ENCODE results near the gene ZNF521. TPM values are rescaled to one million over a fixed set of nuclear protein-coding genes. Genes with fewer than 3 reads are reported as not detected.
"Not testable (repeated sequence)": the region's sequence is repeated elsewhere in the genome, so short reads cannot be mapped to it uniquely, and the experiment has no call there.

Gene ZNF521
- total and polyA plus RNA-seq, 2 donors (not counting 3 experiments of a cell fraction or from before 2014, with no cell fraction given), result 111 to 168 TPM

DNA sequence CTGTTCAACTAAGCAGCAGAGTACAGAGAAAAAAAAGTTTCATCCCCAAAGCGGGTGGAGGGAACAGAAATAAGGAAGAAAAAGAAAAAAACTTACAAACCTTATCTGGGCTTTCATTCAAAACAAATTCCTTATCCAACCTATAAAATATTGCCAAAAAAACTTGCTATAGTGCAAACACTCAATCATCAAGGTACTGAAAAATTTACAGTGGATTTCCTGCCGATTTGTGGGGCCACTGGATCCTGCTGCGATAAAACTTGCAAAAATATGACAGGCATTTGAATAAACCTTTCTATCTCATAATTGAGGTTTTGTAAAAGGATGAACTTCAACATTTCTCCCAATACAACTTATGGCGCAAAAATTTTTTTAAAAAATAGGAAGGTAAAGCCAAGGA is 77.0 kb downstream of the ZNF521 start:
- no peaks in the 10 kb centered on the region for H3K27me3 ChIP-seq (ENCODE audit: control insufficient read depth in 2 of 2, insufficient read depth in 2 of 2, low read length in 2 of 2)
- no peaks in the 10 kb centered on the region for H3K9me3 ChIP-seq (replicated peaks; ENCODE audit: control insufficient read depth, insufficient read depth, low read length)
- H2AFZ ChIP-seq (ENCODE audit: low read depth, low read length), result no peak overlapping the region
- TF ChIP-seq MYC (IDR thresholded peaks at IDR 0.05; ENCODE audit: low read depth, low read length) (no peak), EZH2 (IDR thresholded peaks at IDR 0.05; ENCODE audit: borderline replicate concordance, low read depth, low read length, severe bottlenecking) (no peak), GATA2 (IDR thresholded peaks at IDR 0.05; ENCODE audit: insufficient read depth, insufficient read length, low read depth, low read length) (no peak), POLR2AphosphoS5 (IDR thresholded peaks at IDR 0.05; ENCODE audit: insufficient read depth, low read depth, low read length) (no peak), CTCF (IDR thresholded peaks at IDR 0.05; ENCODE audit: extremely low read depth in 1 of 2, insufficient read depth in 1 of 2, low read depth in 1 of 2, low read length in 2 of 2) (no peak)
- no peak overlapping the region for H3K9ac ChIP-seq (replicated peaks; ENCODE audit: extremely low read depth, insufficient read depth, low read length)
- FAIRE-seq (no peak), DNase-seq (ENCODE audit: low read depth, low spot score) (no peak)
- peaks cover 54% of the 10 kb centered on the region for H3K4me1 ChIP-seq (ENCODE audit: control insufficient read depth, extremely low read depth, insufficient read depth, low read length)
- intact Hi-C loops (cut with micrococcal nuclease), result loop anchor here (1.0 to 5.0 kb wide), 7 partner anchors 22 to 396 kb away; partner anchors contain the start of gene ZNF521
- POLR2A ChIA-PET, result interaction anchor here (1.4 kb wide), 2 partner anchors 24 to 45 kb away, joined by 5 to 8 read pairs; no protein-coding TSS in a partner anchor
- H3K4me2 ChIP-seq (ENCODE audit: insufficient read depth, low read length), result peak overlapping the region; percentile 44
- H3K9me1 ChIP-seq (replicated peaks; ENCODE audit: control insufficient read depth, extremely low read depth, insufficient read depth, low read length), result no peaks in the 10 kb centered on the region
- H3K36me3 ChIP-seq (ENCODE audit: control insufficient read depth in 2 of 2, extremely low read depth in 1 of 2, insufficient read depth in 2 of 2, low read length in 2 of 2), result peaks cover 0 to 7% of the 10 kb centered on the region in 2 experiments
- CTCF ChIA-PET, result interaction anchor here (0.7 to 2.2 kb wide), 9 partner anchors 10 to 46 kb away, joined by 3 to 11 read pairs (median 5); no protein-coding TSS in a partner anchor
- BruUV-seq (replicated peaks), result no TSS peak
- peak overlapping the region; percentile 66 for H3K27ac ChIP-seq (ENCODE audit: insufficient read depth, low read depth, low read length)
- peaks cover 63% of the 10 kb centered on the region for H3K79me2 ChIP-seq (ENCODE audit: control insufficient read depth, insufficient read depth, low read length)
- no peaks in the 10 kb centered on the region for H4K20me1 ChIP-seq (replicated peaks; ENCODE audit: control insufficient read depth, extremely low read depth, insufficient read depth, low read length)
- dilution Hi-C loops (cut with MboI; ENCODE audit: extremely low pct_ligation_motif_present, low sequenced_read_pairs), result no loop called here
- H3K4me3 ChIP-seq (replicated peaks in 1 of 3; ENCODE audit: insufficient read depth in 1 of 3, low read depth in 1 of 3, low read length in 3 of 3), result no peak overlapping the region

DNA sequence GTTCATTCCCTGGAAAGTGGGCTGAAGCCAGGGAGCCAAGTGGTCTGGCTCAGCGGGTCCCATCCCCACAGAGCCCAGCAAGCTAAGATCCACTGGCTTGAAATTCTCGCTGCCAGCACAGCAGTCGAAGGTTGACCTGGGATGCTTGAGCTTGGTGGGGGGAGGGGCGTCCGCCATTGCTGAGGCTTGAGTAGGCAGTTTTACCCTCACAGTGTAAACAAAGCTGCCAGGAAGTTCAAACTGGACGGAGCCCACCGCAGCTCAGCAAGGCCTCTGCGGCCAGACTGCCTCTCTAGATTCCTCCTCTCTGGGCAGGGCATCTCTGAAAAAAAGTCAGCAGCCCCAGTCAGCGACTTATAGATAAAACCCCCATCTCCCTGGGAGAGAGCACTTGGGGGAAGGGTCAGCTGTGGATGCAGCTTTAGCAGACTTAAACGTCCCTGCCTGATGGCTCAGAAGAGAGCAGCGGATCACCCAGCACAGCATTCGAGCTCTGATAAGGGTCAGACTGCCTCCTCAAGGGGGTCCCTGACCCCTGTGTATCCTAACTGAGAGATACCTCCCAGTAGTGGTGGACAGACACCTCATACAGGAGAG is 84.9 kb downstream of the ZNF521 start:
- CTCF ChIA-PET, result interaction anchor here (1.3 to 1.9 kb wide), 6 partner anchors 9 to 28 kb away, joined by 3 to 6 read pairs (median 4); no protein-coding TSS in a partner anchor
- peaks cover 0 to 11% of the 10 kb centered on the region in 2 experiments for H3K36me3 ChIP-seq (ENCODE audit: control insufficient read depth in 2 of 2, extremely low read depth in 1 of 2, insufficient read depth in 2 of 2, low read length in 2 of 2)
- H3K79me2 ChIP-seq (ENCODE audit: control insufficient read depth, insufficient read depth, low read length), result peaks cover 44% of the 10 kb centered on the region
- H3K27me3 ChIP-seq (ENCODE audit: control insufficient read depth in 2 of 2, insufficient read depth in 2 of 2, low read length in 2 of 2); dilution Hi-C loops (cut with MboI; ENCODE audit: extremely low pct_ligation_motif_present, low sequenced_read_pairs); H3K4me1 ChIP-seq (ENCODE audit: control insufficient read depth, extremely low read depth, insufficient read depth, low read length); H4K20me1 ChIP-seq (replicated peaks; ENCODE audit: control insufficient read depth, extremely low read depth, insufficient read depth, low read length); H3K9me3 ChIP-seq (replicated peaks; ENCODE audit: control insufficient read depth, insufficient read depth, low read length); DNase-seq (ENCODE audit: low read depth, low spot score); H3K4me2 ChIP-seq (ENCODE audit: insufficient read depth, low read length); FAIRE-seq; H3K9ac ChIP-seq (replicated peaks; ENCODE audit: extremely low read depth, insufficient read depth, low read length); H3K4me3 ChIP-seq (replicated peaks in 1 of 3; ENCODE audit: insufficient read depth in 1 of 3, low read depth in 1 of 3, low read length in 3 of 3); H2AFZ ChIP-seq (ENCODE audit: low read depth, low read length); H3K27ac ChIP-seq (ENCODE audit: insufficient read depth, low read depth, low read length); intact Hi-C loops (cut with micrococcal nuclease); H3K9me1 ChIP-seq (replicated peaks; ENCODE audit: control insufficient read depth, extremely low read depth, insufficient read depth, low read length); POLR2A ChIA-PET; BruUV-seq (replicated peaks): not testable (repeated sequence)

All from endothelial cell of umbilical vein (primary cell).